22Rv1 (cell line): ENCODE results near the gene NFASC.

Experiments
- H3K27ac ChIP-seq: fragments of 450-650 bp; 2 replicates; pipeline ENCODE4 v1.5.1; 2017
- CTCF ChIP-seq: fragments of 450-650 bp; IDR thresholded peaks from 2 replicates; pipeline ENCODE4 v1.5.1; 2017; ENCODE audit warnings: mild to moderate bottlenecking
- ZFX ChIP-seq: fragments of 450-650 bp; IDR thresholded peaks from 2 replicates; pipeline ENCODE4 v1.6.1; 2017; ENCODE audit warnings: antibody characterized with exemption, borderline replicate concordance

Gene NFASC

GRCh38 chr1:204885790-204886189, 15.1 kb downstream of the NFASC start:
- TF ChIP-seq CTCF (no peak), ZFX (no peak)

GRCh38 chr1:204887846-204888245, 17.2 kb downstream of the NFASC start:
- TF ChIP-seq CTCF (no peak), ZFX (no peak)
- H3K27ac ChIP-seq: no peak overlapping the region

More at GRCh38 chr1:204885790-204886189, 15.1 kb downstream of the NFASC start:
- peak overlapping the region; percentile 44 for H3K27ac ChIP-seq

- no peak overlapping the region for H3K27ac ChIP-seq
- TF ChIP-seq ZFX: no peak
- TF ChIP-seq CTCF: no peak
Measured at GRCh38 chr1:204888294-204888693, 17.6 kb downstream of the NFASC start.

GRCh38 chr1:204889681-204890383, 19.2 kb downstream of the NFASC start:
- H3K27ac ChIP-seq: no peak overlapping the region
- no peak for TF ChIP-seq ZFX
- TF ChIP-seq CTCF: no peak

GRCh38 chr1:204891860-204892259, 21.2 kb downstream of the NFASC start:
- TF ChIP-seq CTCF (no peak), ZFX (no peak)
- H3K27ac ChIP-seq: no peak overlapping the region

- no peak overlapping the region for H3K27ac ChIP-seq
- TF ChIP-seq ZFX (no peak), CTCF (no peak)
Measured at GRCh38 chr1:204894031-204894430, 23.4 kb downstream of the NFASC start.

GRCh38 chr1:204894606-204895005, 23.9 kb downstream of the NFASC start:
- no peak overlapping the region for H3K27ac ChIP-seq
- TF ChIP-seq CTCF (no peak), ZFX (no peak)
